ENCODE data around the gene UBA1. TPM values are rescaled to one million over a fixed set of nuclear protein-coding genes. Genes with fewer than 3 reads are reported as not detected.

Gene UBA1
- total and polyA plus RNA-seq, 2 of the 8 experiments (the other 6 are each of a cell fraction or from before 2014, with no cell fraction given) = 313 to 458 TPM

DNA sequence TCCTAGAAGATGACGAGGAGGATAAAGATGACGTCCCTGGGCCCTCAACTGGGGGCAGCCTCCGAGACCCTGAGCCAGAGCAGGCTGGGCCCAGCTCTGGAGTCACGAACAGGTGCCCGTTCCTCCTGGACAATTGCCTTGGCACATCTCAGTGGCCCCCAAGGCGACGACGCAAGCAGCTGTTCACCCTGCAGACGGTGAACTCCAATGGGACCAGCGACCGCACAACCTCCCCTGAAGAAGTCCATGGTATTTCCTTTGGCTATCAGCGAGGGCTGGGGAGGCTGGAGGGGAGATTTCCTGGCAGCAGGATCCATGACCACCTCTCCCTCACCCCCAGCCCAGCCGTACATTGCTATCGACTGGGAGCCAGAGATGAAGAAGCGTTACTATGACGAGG is 51.0 kb downstream of the UBA1 start (continued):
- TF ChIP-seq RFX5 (IDR thresholded peaks at IDR 0.05; ENCODE audit: borderline replicate concordance, low read depth, low read length) = no peak
- no peak for TF ChIP-seq POLR2A (IDR thresholded peaks at IDR 0.05; ENCODE audit: control extremely low read depth in 1 of 2, low read depth in 2 of 2, low read length in 2 of 2)

All from H1 (cell line).